HG03342 (cell line): ENCODE data around the gene MRPL41.
"Not testable (repeated sequence)": the region's sequence is repeated elsewhere in the genome, so short reads cannot be mapped to it uniquely, and the experiment has no call there.

ENCODE experiments used
- ATAC-seq: cut with Tn5 transposase; IDR thresholded peaks from one replicate; pipeline ENCODE4 v1.9.1; 2021; ENCODE audit warnings: mild to moderate bottlenecking, moderate library complexity; ENCODE audit not compliant: unreplicated experiment

MRPL41 gene

DNA sequence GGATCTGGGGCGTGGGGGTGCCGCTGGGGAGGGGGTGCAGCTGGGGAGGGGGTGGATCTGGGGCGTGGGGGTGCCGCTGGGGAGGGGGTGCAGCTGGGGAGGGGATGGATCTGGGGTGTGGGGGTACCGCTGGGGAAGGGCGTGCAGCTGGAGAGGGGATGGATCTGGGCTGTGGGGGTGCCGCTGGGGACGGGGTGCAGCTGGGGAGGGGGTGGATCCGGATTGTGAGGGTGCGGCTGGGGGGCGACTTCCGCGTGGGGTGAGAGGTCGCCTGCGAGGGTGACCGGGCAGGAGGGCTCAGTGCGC is 768 bp upstream of the MRPL41 start:
- ATAC-seq: not testable (repeated sequence)

DNA sequence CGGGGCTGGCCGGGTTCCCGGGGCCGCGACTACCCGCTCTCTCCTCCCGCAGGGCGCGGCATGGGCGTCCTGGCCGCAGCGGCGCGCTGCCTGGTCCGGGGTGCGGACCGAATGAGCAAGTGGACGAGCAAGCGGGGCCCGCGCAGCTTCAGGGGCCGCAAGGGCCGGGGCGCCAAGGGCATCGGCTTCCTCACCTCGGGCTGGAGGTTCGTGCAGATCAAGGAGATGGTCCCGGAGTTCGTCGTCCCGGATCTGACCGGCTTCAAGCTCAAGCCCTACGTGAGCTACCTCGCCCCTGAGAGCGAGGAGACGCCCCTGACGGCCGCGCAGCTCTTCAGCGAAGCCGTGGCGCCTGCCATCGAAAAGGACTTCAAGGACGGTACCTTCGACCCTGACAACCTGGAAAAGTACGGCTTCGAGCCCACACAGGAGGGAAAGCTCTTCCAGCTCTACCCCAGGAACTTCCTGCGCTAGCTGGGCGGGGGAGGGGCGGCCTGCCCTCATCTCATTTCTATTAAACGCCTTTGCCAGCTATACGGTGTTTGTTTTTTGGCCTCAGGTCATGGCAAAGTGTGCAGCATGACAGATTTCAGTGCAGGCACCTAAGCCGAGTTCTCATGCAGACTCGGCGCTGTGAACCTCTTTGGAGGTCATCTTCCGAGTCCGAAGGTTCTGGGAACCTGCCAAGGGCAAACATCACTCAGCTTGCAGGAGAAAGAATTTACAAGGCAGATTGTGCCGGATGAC is 516 bp downstream of the MRPL41 start:
- peak; percentile 17 for ATAC-seq

DNA sequence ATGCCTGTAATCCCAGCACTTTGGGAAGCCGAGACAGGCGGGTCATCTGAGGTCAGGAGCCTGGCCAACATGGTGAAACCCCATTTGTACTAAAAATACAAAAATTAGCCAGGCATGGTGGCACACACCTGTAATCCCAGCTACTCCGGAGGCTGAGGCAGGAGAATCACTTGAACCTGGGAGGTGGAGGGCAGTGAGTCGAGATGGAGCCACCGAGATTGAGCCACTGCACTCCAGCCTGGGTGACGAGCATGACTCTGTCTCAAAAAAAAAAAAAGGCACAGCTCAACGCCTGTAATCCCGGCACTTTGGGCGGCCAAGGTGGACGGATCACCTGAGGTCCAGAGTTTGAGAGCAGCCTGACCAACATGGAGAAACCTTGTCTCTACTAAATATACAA is 2.0 kb downstream of the MRPL41 start:
- not testable (repeated sequence) for ATAC-seq

DNA sequence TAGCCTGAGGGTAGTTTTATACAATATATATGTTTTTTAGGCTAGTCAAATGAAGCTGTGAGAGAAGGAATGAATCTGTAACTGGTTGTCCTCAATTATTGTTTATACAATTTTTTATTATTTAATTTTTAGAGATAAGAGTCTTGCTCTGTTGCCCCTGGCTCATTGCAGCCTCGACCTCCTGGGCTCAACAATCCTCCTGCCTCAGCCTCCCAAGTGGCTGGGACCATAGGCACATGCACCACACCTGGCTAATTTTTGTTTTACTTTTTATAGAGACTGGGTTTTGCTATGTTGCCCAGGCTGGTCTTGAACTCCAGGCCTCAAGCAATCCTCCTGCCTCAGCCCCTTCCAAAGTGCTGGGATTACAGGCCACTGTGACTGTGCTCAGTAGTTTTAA is 2.7 kb downstream of the MRPL41 start:
- ATAC-seq: no peak

DNA sequence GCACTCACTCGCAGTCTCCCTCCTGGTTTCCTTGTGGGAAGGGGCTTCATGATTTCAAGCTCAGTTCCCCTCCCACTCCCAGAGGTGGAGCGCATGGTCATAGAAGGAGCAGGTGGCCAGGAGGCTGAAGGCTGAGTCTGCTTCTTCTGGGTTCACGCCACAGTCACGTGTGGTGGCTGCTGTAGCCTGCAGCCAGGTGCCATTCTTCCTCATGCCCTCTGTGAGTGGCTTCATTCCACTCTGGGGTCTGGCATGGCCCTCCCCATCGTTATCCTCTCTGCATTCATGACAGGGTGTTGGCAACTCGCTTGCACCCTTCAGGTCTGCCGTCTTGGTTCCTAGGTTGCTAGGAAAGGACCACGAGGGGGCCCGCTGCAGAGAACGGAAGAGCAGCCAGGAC is 3.5 kb downstream of the MRPL41 start:
- no peak for ATAC-seq

DNA sequence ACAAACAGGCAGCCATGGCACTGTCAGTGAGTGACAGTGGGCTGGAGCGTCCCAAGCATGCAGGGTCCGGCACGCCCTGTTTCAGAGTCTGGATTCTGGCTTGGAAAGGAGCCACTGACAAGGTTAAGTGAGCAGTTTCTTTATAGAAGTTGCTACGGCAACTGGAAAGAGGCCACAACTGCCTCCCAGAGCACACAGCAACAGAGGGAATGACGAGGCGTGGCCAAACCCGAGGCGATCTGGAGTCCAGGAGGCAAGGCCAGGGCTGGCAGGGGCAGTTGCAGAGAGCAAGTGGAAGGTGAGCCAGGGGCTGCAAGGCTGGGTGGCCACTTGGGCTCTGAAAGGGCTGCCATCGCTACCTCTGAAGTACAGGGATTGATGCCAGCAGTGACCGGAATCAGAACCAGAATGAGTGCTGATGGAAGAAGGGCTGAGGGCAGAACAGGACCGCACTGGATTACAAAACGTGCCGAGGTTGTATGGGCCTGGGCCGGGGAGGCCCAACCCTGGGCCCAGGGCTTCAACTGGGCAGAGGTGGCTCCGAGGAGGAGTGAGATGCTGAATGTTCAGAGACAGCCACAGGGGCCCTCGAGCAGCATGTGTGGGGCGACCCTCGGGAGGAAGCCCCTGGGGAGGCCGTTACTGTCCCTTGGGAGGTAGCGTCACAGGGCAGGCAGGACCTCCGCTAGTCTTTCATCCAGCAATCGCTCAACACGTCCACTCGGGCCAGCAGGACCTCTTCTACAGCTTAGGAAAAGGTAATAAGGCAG is 4.6 kb downstream of the MRPL41 start:
- ATAC-seq: no peak

DNA sequence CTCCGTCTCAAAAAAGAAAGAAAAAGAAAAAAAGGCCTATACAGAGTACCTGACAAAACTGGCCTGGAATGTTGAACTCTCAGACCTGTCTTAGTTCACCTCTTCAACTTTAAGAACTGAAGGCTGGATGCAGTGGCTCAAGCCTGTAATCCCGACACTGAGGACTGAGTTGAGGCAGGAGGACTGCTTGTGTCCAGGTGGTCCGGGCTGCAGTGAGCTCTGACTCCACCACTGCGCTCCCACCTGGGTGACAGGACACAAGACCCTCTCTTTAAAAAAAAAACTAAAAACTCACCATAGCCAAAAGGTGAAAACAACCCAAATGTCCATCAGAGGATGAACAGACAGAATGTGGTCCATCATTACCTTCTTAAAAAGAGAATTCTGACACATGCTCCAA is 6.4 kb downstream of the MRPL41 start:
- no peak for ATAC-seq

DNA sequence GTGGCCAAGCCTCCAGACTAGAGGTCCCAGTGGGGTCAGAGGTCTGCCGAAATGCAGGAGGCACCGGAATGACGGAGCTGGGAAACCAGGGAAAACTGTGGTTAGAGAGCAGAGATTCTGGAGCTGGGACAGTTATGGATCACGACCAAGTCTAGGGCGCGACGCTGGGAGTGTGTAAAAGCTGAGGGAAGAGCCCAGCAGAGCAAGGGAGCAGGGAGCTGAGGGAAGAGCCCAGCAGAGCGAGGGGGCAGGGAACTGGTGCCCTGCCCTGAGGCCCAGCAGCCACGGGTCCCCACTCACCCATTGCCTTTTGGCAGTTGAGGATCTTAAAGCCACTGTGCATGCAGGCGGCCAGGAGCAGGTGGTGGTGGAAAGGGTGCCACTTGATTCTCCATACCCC is 12.5 kb downstream of the MRPL41 start:
- ATAC-seq: no peak

DNA sequence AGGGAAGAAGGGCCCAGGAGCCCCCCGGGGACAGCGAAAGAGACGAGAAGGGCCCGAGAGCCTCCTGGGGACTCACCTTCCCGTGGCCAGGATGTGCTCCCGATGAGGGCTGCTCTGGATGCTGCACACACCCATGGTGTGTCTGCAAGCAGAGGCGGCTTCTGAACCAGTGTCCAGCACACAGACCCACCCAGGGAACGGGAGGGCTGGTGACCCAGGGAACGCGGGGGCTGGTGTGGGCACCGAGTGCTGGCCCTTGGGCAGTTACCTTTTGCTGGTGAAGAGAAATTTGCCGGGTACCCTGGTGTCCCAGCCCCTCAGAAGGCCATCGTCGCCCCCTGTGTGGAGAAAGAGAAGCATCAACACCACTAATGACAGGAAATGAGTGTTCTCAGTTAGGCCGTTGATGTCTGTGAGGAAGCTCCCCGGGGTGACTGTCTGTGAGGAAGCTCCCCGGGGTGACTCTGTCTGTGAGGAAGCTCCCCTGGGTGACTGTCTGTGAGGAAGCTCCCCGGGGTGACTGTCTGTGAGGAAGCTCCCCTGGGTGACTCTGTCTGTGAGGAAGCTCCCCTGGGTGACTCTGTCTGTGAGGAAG is 13.2 kb downstream of the MRPL41 start:
- ATAC-seq: no peak

DNA sequence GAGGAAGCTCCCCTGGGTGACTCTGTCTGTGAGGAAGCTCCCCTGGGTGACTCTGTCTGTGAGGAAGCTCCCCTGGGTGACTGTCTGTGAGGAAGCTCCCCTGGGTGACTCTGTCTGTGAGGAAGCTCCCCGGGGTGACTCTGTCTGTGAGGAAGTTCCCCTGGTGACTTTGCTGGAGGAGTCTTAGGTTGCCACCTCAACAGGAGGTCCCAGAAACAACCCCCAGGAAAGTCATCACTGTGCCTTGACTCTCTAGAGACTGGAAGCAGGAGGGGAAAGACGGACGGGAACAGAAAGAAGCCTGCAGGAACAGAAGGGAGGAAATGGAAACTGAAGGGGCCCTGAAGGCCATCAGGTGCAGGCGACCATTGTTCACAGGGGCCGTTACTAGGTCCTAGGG is 16.8 kb downstream of the MRPL41 start:
- not testable (repeated sequence) for ATAC-seq

DNA sequence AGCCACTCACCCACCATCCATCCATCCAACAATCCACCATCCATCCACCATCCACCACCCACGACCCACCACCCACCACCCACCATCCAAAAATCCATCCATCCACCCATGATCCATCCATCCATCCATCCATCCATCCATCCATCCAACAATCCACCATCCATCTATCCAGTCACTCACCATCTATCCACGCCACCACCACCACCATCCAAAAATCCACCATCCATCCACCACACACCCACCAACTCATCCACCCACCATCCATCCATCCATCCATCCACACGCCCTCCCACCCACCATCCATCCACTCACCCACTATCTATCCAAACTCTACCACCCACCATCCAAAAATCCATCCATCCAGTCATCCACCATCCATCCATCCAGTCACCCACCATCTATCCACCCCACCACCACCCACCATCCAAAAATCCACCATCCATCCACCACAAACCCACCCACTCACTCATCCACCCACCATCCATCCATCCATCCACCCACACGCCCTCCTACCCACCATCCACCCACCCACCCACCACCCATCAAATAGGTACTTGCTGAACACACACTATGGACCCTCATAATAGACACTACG is 18.0 kb downstream of the MRPL41 start:
- ATAC-seq: no peak

DNA sequence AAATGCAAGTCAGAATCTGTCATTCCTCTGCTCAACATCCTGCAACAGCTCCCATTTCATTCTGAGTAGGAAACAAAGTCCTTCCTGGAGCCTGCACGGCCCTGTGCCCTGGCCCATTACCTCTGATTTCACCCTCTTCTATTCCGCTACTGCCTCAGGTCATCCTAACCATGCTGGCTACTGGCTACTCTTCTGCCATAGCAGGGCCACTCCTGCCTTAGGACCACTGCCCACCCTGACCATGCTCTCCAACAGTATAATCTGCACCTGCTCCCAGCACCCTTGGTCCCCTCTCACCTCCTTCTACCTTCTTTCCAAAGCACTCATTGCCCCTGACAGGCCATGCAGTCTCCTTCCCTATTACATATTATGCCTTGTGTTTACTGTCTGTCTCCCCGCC is 18.9 kb downstream of the MRPL41 start:
- ATAC-seq: no peak

DNA sequence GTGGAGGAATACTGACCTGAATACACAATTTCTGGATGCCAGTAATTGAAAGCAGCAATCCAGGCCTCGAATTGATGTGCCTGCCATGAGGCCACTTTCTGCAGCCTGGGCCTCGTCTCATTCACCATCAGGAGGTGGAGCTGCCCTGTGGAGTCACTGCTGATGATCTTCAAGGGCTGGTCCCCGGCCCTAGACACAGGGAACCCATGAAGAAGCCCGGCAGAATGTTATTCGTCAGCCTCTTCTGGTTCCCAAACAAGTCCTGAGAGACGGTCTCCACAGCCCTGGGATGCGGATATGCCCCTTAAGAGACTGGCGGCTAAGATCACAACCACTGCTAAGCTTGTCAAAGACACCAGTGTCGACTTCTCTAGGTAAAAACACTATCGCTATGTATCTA is 22.5 kb downstream of the MRPL41 start:
- ATAC-seq: no peak

DNA sequence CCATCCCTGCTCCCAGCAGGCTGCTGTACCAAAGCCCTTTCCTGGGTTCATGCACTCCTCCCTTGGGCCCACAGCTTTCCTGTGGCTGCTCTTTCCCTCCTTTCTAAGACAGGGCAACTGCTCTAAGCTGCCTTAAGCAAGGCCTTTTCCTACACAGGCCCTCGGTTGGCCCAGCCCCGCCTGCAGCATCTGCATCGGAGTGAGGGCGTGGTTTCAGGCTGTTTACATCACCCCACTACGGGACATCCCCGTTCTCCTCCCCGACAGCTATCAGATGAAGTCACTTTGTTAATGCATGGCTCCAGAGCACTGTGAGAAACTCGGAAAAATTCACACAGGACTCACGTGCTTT is 23.7 kb downstream of the MRPL41 start:
- no peak for ATAC-seq

DNA sequence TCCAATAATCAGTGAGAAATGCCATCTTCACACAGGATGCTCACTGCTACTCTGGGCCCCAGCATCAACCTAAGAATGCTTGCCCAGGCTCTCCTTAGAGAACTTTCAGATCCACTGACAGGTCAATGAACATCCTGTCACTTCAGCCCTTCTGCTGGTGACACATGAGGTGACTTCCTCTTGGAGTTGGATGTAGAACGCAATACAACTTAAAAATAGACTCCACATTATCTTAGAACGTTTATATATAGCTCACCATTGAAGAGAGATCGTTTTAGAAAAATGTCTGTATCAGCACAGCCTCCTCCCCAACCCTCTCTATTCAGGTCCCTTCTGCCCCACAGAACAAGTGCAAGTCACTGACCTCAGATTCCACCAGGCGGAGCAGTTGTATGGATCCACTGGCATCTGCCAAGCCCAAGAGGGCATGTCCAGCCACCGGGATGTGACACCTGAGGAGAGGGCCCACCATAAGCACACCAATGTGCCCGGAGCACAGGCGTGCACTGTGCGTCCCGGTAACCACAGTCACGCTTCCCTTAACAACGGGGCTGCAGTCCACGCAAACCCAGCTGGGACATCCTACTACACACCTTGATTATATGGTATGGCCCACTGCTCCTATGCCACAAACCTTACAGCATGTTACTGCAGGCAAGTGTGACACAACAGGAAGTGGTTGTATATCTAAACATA is 24.2 kb downstream of the MRPL41 start:
- no peak for ATAC-seq

DNA sequence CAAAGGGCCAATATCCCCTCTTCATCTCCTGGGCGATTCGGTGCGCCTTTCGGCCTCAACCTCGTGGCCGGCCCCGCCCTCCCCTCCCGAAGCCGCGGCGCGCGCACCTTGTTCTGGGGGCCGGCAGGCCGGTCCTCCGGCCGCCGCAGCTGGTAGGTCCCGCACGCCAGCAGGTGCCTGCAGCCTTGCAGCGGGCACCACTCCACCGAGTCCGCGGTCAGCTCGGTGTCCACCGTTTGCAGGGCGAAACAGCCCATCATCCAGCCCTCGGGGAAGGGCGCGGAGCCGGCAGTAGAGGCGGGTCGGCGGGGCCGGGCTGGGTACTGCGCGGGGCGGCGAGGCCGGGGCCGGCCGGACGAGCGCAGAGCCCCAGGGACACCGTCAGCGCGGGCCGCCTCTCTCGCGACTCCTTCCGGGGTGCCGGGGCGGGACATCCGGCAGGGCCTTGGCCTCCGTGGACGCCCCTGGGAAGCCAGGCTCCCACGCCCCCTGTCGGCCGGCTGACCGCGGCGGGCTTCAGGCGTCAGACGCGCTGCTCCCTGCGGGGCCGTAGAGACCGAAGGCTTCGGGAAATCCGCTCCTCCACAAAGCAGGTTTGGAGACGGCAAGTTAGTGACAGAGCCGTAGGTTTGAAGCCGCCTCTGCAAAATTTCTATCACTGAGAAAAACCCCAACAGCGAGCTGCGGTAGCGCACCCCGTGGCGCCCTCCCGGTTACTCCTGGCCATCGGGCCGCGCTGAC is 27.0 kb downstream of the MRPL41 start, which contains the start of gene DPH7:
TSS of gene DPH7 (minus strand) at position 408 of the 741 bp plus-strand sequence. CDS start at position 260, 148 bp downstream.
- ATAC-seq: peak; percentile 83

DNA sequence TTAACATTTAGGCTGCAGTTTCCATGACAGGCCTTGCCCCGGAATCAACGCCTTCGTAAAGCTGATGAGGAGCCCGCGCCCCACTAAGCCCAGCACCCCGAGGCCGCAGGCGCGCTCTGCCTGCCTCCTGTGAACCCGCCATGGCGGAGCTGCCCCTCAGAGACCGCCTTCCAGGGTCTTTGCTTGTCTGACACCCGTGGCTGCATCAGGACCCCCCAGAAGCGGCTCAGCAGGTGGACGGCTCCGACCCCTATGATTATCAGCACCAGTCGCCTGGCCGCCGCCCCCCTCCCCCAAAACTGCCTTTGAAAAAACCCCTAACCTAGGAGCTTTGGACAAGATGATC is 27.6 kb downstream of the MRPL41 start:
- no peak for ATAC-seq

DNA sequence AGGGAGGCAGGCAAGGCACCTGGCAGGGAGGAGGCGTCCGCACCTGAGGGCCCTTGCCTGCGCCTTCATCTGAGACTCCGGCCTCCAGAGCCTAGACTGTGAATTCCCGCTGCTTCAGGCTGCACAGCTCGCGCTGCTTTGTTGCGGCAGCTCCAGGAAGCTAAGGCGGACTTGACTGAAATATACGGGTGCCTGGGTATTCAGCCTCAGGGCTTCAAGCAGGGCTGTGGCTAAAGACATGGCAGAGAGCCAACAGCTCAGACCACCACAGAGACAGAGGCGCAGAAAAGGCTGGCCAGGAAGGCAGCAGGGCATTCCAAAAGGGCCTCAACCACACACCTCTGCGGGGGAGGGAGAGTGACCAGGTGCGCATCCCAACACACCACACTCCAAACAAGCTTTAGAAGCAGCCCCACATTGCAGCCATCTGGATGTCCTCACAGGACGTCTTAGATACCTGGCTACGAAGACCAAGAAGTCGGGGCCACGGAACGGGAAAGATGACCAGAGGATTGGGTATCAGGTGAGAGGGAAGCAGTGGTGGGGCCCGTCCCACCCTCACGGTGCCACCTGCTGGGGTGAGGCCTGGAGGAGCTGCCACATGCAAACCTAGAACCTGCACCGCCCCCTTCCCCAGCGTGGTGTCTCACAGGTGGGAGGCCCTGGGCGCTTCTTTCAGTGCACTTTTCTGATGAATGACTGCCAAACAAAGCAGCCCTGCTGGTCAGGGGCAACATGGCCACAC is 28.7 kb downstream of the MRPL41 start:
- ATAC-seq: no peak

DNA sequence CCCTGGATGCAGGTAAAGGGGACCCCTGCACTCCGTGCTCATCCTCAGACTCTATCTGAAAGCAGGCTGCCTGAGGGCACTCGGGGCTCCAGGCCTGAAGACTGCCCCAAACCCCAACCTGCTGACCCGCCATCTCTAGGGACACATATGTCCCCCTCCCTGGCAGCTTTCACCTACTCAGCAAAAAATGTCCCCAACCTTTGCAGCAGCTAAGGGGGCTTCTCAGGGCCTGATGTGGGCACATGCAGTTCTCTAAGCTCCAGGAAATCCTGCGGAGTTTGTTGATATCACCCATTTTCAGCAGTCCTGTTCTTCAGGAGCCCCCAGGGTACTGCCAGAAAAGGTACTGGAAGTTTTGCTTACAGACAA is 29.3 kb downstream of the MRPL41 start:
- no peak for ATAC-seq
